ENCODE measurements around the gene FBXL19.
"Not testable (repeated sequence)": the region's sequence is repeated elsewhere in the genome, so short reads cannot be mapped to it uniquely, and the experiment has no call there.

- TF ChIP-seq CTCF (tag by site-specific recombination; IDR thresholded peaks at IDR 0.05); HOXA7 (CRISPR knock-in tag; IDR thresholded peaks at IDR 0.05; ENCODE audit: borderline replicate concordance); REST (tag by site-specific recombination; IDR thresholded peaks at IDR 0.05); PATZ1 (tag by site-specific recombination; IDR thresholded peaks at IDR 0.05); ZNF324 (tag by site-specific recombination; IDR thresholded peaks at IDR 0.05); KLF10 (tag by site-specific recombination; IDR thresholded peaks at IDR 0.05); ZBTB21 (tag by site-specific recombination; IDR thresholded peaks at IDR 0.05): not testable (repeated sequence)
These were observed 16.2 kb downstream of the FBXL19 start for GRCh38 chr16:30939571-30939970.
